T follicular helper cell (primary cell): ENCODE measurements around the gene CMYA5.
"Not testable (repeated sequence)": the region's sequence is repeated elsewhere in the genome, so short reads cannot be mapped to it uniquely, and the experiment has no call there.

Experiments
- DNase-seq: peaks from one replicate; pipeline ENCODE4 v3.0.0-alpha.2; 2020; ENCODE audit warnings: low read depth
- total RNA-seq, 2 experiments: gene quantifications; one replicate each; lab custom pipeline; 2026; lab: John Stamatoyannopoulos, UW

The CMYA5 gene
- 1.00 to 2.4 reads per million in 2 experiments for total RNA-seq

DNA sequence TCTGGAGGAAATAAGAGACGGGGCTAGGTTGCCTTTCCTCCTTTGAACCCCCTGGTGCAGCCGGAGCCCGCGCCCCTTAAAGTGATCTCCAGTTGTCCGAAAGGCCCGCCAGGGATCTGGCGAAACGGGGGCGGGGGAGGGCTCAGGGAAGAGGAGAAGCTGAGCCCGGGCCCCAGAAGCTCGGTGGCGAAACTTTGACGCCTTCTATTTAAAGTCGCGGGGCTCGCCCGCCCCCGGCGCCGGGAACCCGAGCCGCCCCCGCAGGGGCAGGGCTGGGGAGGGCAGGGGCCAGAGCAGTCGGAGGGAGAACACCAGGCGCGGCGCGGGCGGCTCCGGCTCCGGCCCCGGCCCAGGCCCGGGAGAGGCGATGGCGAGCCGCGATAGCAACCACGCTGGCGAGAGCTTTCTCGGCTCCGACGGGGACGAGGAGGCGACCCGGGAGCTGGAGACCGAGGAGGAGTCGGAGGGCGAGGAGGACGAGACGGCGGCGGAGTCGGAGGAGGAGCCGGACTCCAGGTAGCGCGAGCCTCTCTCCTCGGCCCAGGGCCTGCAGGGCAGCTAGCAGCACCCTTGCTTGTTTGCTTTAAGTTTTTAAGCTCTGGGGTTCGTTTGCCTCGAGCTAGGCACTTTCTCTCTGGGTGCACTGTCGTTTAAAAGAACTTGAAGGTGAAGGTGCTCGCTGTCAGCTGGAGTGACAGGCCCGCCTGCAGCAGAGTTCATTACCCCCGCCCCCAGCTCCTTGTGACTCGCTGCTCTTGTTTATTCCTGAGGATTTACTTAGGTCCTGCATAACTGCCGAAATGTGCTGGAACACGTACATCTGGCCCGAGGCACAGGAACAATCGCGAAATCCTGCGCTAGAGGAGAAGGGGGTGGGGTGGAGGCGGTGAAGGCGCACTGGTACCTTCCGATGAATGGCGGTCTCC lies at the start of gene CMYA5:
CMYA5 (plus strand) TSS at position 296 of the 926 bp plus-strand sequence; CDS start at position 368, 72 bp downstream.
- no peak for DNase-seq

DNA sequence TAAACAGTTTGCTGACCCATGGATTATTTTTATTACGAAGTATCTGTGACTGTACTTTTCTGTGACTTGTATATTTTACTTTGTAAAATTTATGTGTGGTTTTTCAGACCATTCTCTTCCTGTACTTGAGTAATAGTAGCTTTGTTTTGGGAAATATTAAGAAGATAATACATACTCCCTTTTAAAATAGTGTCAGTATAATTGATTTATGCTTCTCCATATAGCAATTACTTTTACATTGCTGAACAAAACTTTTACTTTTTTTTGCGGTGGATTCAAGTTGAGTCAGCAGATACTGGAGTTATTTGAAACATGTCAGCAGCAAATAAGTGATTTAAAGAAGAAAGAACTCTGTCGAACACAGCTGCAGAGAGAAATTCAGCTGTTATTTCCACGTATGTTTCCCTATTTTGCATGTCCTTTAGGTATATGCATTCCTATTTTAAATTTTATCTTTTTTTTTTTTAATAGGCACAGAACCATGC lies 49.0 kb upstream of the CMYA5 start:
- DNase-seq: no peak

DNA sequence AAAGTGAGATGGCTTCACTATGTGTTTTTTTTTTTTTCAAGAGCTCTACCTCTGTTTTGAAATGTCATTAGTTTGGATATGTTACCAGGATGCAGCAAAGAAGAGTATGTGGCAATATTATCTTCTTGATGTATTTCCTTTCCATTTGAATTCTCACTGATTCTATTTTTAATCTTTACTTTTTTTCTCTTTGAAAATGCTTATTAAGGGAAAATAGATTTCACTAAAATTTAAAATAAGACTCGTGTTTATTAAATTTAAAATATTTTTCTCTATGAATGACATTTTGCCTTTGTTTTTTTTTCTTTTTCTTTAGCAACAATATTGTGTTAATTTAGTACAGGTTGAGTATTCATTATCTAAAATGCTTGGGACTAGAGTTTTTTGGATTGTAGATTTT lies 48.2 kb upstream of the CMYA5 start:
- no peak for DNase-seq

DNA sequence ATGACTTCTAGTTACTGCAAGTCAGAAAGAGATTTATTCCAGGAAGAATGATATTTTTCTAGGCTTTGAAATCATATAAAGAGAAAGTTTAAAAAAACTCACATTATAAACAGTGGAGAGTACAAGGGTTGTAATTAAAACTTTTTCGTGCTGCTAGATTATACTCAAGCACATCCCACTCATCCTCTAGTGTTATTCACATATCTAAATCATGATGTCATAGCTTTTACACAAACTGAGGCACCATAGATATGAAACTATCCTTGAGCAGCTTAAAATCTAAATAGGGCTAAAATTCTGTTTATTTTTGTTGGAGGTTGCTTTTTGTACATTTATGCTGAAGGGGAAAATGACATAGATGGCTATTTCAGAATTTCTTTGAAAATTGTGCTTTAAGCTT lies 47.4 kb upstream of the CMYA5 start:
- DNase-seq: no peak

DNA sequence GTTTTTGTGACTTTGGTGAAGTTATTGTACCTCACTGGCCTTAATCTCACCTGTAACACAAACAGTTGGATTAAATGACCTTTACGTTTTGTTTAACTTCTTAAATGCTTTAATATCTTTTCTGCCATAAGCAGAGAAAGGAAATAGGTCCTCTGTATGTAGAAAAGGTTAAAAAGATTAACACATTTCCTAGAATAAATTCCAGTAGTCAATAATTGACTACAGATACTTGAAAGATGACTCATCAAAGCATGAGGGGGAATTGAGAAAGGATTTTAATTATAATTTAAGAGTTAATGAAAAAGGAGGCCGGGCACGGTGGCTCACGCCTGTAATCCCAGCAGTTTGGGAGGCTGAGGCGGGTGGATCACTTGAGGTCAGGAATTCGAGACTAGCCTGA lies 35.8 kb upstream of the CMYA5 start:
- DNase-seq: no peak

DNA sequence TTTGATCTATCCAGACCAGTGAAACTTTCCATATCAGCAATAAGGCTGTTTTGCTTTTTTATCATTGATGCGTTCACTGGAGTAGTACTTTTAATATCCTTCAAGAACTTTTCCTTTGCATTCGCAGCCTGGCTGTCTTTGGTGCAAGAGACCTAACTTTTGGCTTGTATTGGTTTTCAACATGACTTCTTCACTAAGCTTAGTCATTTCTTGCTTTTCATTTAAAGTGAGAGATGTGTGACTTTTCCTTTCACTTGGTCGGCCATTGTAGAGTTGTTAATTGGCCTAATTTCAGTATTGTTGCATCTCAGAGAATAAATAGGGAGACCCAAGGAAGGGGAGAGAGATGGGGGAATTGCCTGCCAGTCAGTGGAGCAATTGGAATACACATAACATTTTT lies 26.4 kb upstream of the CMYA5 start:
- no peak for DNase-seq

DNA sequence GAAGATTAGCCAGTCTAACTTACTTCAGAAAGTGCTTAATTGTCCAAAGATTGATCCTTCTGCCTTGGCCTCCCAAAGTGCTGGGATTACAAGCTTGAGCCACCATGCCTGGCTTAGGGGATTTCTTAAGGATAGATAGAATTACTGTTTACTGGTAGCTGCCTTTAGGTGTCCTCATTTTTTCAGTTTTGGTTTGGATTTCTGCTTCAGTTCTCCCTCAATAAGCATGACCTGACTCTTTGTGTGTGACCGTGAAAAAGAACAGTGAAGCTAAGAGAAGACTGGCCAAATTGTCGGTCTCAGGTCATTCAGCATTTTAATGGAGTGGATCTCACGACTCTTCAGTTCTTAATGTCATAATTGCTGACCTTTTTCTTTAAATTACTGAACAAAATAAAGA lies 22.9 kb upstream of the CMYA5 start:
- no peak for DNase-seq

DNA sequence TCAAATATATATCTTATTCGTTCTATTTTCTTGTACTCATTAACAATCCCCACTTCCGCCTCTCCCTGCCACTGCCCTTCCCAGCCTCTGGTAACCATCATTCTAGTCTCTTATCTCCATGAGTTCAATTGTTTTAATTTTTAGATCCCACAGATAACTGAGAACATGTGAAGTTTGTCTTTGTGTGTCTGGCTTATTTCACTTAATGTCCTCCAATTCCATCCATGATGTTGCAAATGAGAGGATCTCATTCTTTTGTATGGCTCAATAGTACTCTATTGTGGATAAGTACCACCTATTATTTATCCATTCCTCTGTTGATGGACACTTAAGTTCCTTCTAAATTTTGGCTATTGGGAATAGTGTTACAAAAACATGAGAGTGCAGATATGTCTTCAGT lies 17.2 kb upstream of the CMYA5 start:
- no peak for DNase-seq

DNA sequence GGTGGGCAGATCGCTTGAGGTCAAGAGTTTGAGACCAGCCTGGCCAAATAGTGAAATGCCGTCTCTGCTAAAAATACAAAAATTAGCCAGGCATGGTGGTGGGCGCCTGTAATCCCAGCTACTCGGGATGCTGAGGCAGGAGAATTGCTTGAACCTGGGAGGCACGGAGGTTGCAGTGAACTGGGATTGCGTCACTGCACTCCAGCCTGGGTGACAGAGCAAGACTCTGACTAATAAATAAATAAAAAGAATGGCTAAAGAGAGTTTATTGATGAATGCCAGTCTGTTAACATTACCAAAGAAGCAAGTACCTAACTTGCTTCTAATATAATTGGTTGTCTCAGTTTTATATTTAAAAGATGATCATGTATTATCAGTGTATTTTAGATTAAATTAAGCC lies 13.3 kb upstream of the CMYA5 start:
- DNase-seq: not testable (repeated sequence)

DNA sequence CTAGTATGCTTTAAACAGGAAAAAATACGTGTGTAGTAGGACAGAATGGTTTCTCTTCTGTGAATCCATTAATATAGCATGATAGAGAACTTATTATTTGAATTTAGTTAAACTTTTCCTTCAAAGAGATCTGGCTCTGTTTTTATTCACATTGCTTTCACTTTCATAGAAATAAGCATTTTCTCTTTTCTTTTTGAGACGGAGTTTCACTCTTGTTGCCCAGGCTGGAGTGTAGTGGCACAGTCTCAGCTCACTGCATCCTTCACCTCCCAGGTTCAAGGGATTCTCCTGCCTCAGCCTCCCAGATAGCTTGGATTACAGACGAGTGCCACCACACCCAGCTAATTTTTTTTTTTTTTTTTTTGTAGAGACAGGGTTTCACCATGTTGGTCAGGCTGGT lies 7.5 kb upstream of the CMYA5 start:
- not testable (repeated sequence) for DNase-seq

DNA sequence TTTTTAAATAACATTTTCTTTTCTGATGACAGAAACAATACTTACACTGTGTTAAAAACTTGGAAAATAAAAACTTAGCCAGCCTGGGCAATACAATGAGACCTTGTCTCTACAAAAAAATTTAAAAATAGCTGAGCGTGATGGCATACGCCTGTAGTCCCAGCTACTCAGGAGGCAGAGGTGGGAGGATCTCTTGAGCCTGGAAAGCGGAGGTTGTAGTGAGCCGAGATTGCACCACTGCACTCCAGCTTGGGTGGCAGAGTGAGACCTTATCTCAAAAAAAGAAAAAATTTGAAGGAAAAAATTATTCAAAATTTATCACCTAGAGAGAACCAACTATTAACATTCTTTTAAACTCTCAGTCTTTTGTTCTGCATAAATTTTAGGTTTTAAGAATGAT lies 4.9 kb upstream of the CMYA5 start:
- DNase-seq: no peak

DNA sequence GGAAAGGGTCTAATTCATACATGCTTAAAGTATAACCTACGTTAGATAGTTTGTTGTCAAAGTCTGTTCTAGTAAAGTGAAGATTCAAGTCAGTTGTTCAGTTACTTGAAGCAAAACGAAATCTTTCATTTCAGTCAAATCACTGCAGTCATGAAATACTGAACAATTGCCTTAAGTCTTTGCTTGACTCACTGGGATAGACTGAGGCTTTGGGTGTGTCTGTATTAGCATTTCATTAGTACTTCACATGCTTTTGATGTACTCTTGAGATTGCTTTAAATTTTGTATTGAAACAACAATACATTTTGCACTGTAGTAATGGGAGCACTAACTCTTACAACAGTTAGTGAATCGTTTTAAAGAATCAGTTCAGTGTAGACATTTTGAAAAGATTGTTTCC lies 4.0 kb upstream of the CMYA5 start:
- no peak for DNase-seq

DNA sequence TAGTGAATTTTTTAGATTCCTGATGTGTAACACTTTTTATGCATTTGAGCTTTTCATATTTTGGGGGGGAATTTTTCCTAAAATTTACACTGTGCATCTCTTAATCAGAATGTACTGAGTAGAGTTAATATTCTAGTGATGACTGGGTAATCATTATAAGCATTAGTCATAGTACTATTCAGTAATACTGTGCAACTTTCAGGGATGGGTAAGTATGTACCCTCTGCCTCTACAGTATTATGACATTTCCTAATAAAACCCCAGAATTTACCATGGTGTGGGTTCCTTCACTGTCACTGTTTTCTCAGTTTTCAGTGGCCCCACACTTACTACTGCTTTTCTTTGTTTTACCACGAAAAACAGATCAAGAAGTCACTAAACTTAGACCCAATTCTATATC lies 2.8 kb upstream of the CMYA5 start:
- DNase-seq: no peak

DNA sequence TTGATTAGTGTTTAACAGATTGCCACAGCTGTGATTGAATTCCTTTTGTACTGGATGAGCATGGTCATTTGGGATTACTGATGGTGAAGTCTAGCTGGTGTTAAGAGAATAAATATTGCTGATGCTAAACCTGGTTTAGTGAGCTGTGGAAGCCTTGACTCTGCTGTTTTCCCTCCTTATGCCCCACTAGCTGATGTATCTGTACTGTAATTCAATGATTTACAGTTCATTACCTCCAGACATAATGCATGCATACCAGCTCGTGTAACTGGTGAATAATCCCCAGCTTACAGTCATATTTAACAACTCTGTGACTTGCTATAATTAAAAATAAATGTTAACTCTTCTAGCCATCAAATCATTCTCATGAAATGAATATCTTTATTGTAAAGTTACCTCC lies 1.7 kb upstream of the CMYA5 start:
- no peak for DNase-seq

DNA sequence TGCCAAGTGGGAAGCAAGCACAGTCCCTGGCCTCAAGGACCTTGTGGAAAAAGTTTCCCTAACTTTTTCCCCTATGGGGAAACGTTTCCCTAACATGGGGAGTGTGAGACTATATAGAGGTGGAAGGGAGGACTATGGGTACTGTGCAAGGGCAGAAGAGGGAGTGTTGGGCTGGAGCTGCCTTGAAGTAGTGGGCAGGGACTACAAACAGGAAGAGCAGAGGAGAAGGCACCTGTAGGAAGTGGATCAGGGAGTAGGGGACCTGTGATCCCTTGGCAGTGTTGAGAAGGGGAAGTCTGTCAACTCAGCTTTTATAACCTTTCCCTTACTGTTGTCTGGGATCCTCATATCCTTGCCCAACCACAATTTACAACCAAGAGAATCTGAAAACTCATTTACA lies 1.4 kb downstream of the CMYA5 start:
- no peak for DNase-seq

DNA sequence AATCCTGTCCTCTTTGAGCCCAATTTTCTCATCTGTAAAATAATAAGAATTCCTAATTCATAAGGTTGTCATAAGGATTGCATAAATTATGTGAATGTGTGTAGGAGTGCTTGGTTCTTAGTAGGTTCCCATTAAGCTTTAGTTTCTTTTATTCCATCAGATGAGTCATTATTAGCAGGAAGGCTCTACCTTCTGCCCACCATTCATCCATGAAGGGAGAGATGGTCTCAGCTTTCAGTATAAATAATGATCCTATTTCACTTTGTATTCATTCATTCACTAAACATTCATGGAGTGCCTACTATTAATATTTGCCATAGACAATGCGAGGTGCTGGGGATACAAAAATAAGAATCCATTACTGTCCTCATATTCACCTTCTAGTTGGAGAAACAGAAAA lies 3.0 kb downstream of the CMYA5 start:
- no peak for DNase-seq

DNA sequence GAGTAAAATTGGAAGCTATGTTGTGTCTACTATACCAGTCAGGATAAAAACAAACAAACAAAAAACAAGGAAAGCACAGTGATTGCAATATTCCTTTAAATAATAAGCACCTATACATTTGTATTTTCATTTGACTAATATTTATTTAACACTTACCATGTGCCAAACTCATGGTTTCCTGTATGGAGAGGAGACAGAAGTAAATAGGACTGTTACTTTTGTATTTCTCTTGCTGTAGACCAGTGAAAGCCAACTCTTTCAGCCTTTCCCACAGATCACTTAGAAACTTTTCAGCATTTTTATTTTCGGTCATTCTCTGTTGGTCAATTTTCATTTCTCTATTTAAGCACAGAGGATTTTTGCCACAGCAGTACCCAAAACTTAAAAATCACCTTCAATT lies 4.5 kb downstream of the CMYA5 start:
- DNase-seq: no peak

DNA sequence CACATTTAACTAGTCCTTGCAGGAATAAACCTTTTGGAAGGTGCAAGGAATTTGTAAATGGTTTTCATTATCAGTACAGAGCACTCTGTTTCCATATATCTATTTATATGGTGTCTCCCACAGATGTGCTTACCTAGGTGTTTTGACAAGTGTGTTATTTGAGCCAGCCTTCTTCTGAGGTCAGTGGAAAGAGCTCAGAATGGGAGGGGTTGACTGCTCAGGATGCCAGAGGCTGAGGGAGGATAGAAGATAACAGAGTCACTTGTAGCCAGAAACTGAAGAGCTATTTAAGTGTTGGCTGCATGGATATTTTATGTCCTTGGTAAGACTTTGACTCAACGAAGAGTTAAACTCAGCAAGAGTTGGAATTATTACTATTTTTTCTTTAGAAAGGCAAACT lies 5.0 kb downstream of the CMYA5 start:
- DNase-seq: no peak

DNA sequence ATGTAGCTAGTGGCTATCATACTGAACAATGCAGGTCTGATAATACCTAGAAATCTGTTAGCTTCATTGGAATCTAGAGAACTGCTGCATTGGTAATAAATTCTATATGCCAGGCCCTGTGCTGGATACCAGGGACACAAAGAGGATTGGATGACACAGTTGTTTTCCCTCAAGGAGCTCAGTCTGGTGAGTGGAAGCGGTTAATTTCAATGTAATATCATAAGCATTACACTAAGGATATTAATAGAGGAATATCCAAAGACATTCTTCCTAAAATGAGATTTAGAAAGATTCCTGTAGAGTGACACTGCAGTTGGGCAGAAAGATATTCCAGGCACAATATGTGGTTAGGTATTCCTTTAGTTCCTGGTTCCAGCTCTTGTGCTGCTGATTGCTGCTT lies 5.9 kb downstream of the CMYA5 start:
- DNase-seq: no peak

DNA sequence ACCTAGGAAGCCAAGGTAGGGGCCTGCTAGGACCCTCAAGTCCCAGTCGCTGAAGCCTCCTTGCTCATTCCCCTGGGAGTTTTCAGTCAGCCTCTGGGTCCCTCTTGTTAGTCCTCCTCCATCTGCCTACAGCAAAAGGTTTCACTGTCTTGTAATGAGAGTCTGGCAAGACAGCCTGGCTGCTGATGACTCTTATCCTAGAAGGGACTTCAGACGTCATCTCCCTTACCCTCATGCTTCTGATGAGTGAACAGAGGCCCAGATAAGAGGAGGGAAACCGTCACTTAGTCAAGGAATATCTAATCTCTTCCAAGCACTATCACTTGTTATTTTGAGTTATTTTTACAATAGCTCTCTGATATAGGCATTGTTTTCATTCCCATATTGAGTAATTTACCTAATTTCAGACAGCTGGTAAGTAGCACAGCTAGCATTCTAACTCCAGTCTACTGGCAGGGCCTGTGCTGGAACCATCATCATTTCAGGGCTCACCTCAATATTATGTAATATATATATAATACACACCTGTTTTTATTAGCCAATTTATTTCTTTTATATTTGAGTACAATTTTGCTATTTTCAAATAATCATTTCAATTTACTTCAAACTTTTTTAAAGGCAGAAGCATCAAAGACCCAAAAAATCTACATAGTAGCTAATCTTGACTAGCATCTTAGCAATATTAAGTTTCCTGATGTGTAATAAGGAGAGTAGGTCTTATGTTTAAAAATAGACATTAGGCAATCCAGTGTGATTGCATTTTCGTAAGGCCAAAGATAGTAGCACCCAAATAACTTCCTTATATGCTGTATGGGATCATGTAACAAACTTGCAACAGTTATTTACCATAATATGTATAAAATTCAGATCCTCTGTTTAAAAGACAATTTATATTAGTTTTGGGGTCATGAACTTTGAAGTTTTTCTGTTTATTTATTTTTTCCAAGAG lies 7.9 kb downstream of the CMYA5 start:
- DNase-seq: no peak

DNA sequence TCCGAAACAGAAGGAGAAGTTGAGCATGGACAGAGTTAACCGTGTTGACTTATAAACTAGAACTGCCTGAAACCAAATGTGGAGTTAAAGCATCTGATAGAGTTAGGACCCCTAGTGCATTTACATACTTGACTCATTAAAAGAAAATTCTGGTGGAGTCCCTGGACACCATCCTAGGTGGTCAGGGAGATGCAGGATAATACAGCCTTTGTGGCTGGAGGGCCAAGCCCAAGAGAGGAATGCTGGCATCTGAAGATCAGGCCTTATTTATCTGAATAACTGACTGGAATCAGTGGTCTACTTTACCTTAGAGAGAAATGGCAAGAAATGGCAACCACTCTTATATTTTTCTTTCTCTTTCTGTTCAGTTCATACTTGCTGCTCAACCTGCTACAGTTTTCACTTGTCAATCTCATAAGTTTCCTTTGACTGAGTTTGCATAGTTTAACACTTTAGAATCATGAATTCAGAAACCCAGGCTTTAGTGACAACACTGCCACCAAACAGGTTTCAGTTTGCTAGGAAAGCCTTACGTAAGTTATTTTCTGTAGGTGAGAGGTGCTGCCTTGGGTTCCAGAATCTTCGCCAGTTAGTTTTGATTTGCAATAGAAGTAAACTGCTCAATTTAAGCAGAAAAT lies 10.2 kb downstream of the CMYA5 start:
- no peak for DNase-seq
